LNCAP (cell line): ENCODE results near the gene TJP1.

ENCODE experiments used
- CTCF ChIP-seq: fragments of 450-650 bp; IDR thresholded peaks from 2 replicates; pipeline ENCODE4 v1.5.1; 2017; ENCODE audit warnings: mild to moderate bottlenecking

TJP1 gene

GRCh38 chr15:29692527-29692926 lies 129.7 kb downstream of the TJP1 start:
- TF ChIP-seq CTCF, result peak; percentile 46; the same call in 1 of the 2 replicates

GRCh38 chr15:29690765-29691475 lies 131.3 kb downstream of the TJP1 start:
- TF ChIP-seq CTCF, result no peak

GRCh38 chr15:29689287-29689986 lies 132.8 kb downstream of the TJP1 start:
- no peak for TF ChIP-seq CTCF

- no peak for TF ChIP-seq CTCF
Observed at GRCh38 chr15:29688506-29689286, 133.6 kb downstream of the TJP1 start.

GRCh38 chr15:29687939-29688505 lies 134.2 kb downstream of the TJP1 start:
- no peak for TF ChIP-seq CTCF

GRCh38 chr15:29687204-29687815 lies 135.0 kb downstream of the TJP1 start:
- no peak for TF ChIP-seq CTCF
